ENCODE results near the gene CYP4F12. TPM values are rescaled to one million over a fixed set of nuclear protein-coding genes. Genes with fewer than 3 reads are reported as not detected.
"Not testable (repeated sequence)": the region's sequence is repeated elsewhere in the genome, so short reads cannot be mapped to it uniquely, and the experiment has no call there.

Gene CYP4F12
- total RNA-seq, 1 experiment from 2014 or later, result 1.7 TPM

DNA sequence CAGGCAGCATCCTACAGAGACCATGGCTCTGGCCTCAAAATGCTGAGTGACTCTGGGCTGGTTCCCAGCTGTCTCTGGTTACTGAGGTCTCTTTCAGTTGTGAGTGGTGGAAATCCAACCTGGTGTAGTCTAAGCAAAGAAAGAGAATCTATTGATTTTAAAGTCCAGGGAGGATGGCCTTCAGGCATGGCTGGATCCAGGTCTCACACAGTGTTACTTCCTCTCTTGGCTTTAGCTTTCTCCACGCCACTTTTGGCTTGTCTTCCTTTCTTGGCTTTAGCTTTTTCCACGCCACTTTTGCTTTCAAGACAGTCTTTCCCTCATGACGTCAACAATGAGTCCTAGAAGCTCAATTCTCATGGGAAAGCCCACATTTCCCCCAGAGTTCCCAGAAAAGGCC is 28.1 kb upstream of the CYP4F12 start:
- ChIA-PET CTCF (no interaction called here), POLR2A (no interaction called here)
- Histone ChIP-seq H3K4me1 (ENCODE audit: control insufficient read depth, insufficient read depth, low read length) (no peaks in the 10 kb centered on the region), H3K27ac (ENCODE audit: low read length) (no peak overlapping the region), H3K27me3 (ENCODE audit: control insufficient read depth, insufficient read depth, low read length) (no peaks in the 10 kb centered on the region), H3K9me3 (ENCODE audit: control insufficient read depth, insufficient read depth, low read depth, low read length) (no peaks in the 10 kb centered on the region), H3K4me3 (ENCODE audit: low read depth in 2 of 2, low read length in 2 of 2) (no peak overlapping the region), H3K36me3 (ENCODE audit: control insufficient read depth, insufficient read depth, low read length) (no peaks in the 10 kb centered on the region)
- no peak for ATAC-seq
- in situ Hi-C loops (cut with HindIII; ENCODE audit: low pct_unique_long_range_greater_than_20kb, low sequenced_read_pairs), result no loop called here
- no TSS peak for BruUV-seq (replicated peaks)
- intact Hi-C loops (cut with micrococcal nuclease; ENCODE audit: unreplicated experiment), result no loop called here
- DNase-seq (ENCODE audit: low read depth, low spot score), result no peak
- TF ChIP-seq SIN3A (IDR thresholded peaks at IDR 0.05; ENCODE audit: borderline replicate concordance, insufficient read depth, low read depth, low read length) (no peak), POLR2AphosphoS5 (IDR thresholded peaks at IDR 0.05; ENCODE audit: low read depth, low read length) (no peak), TCF7L2 (IDR thresholded peaks at IDR 0.05; ENCODE audit: low read depth, low read length) (no peak)
- TF ChIP-seq, protein P1, sequence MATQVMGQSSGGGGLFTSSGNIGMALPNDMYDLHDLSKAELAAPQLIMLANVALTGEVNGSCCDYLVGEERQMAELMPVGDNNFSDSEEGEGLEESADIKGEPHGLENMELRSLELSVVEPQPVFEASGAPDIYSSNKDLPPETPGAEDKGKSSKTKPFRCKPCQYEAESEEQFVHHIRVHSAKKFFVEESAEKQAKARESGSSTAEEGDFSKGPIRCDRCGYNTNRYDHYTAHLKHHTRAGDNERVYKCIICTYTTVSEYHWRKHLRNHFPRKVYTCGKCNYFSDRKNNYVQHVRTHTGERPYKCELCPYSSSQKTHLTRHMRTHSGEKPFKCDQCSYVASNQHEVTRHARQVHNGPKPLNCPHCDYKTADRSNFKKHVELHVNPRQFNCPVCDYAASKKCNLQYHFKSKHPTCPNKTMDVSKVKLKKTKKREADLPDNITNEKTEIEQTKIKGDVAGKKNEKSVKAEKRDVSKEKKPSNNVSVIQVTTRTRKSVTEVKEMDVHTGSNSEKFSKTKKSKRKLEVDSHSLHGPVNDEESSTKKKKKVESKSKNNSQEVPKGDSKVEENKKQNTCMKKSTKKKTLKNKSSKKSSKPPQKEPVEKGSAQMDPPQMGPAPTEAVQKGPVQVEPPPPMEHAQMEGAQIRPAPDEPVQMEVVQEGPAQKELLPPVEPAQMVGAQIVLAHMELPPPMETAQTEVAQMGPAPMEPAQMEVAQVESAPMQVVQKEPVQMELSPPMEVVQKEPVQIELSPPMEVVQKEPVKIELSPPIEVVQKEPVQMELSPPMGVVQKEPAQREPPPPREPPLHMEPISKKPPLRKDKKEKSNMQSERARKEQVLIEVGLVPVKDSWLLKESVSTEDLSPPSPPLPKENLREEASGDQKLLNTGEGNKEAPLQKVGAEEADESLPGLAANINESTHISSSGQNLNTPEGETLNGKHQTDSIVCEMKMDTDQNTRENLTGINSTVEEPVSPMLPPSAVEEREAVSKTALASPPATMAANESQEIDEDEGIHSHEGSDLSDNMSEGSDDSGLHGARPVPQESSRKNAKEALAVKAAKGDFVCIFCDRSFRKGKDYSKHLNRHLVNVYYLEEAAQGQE (IDR thresholded peaks at IDR 0.05; ENCODE audit: insufficient read depth in 1 of 2, low read depth in 2 of 2, low read length in 1 of 2), result no peak
- TF ChIP-seq, protein P2, sequence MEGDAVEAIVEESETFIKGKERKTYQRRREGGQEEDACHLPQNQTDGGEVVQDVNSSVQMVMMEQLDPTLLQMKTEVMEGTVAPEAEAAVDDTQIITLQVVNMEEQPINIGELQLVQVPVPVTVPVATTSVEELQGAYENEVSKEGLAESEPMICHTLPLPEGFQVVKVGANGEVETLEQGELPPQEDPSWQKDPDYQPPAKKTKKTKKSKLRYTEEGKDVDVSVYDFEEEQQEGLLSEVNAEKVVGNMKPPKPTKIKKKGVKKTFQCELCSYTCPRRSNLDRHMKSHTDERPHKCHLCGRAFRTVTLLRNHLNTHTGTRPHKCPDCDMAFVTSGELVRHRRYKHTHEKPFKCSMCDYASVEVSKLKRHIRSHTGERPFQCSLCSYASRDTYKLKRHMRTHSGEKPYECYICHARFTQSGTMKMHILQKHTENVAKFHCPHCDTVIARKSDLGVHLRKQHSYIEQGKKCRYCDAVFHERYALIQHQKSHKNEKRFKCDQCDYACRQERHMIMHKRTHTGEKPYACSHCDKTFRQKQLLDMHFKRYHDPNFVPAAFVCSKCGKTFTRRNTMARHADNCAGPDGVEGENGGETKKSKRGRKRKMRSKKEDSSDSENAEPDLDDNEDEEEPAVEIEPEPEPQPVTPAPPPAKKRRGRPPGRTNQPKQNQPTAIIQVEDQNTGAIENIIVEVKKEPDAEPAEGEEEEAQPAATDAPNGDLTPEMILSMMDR (IDR thresholded peaks at IDR 0.05), result no peak

GRCh38 chr19:15649526-15649925 is 23.4 kb upstream of the CYP4F12 start:
- DNase-seq (ENCODE audit: low read depth, low spot score) (no peak), ATAC-seq (no peak)
- H3K9me3 ChIP-seq (ENCODE audit: control insufficient read depth, insufficient read depth, low read depth, low read length), result no peaks in the 10 kb centered on the region
- TF ChIP-seq, protein P2 (IDR thresholded peaks at IDR 0.05), result no peak
- TF ChIP-seq TCF7L2 (IDR thresholded peaks at IDR 0.05; ENCODE audit: low read depth, low read length) (no peak), POLR2AphosphoS5 (IDR thresholded peaks at IDR 0.05; ENCODE audit: low read depth, low read length) (no peak), SIN3A (IDR thresholded peaks at IDR 0.05; ENCODE audit: borderline replicate concordance, insufficient read depth, low read depth, low read length) (no peak)
- TF ChIP-seq, protein P1 (IDR thresholded peaks at IDR 0.05; ENCODE audit: insufficient read depth in 1 of 2, low read depth in 2 of 2, low read length in 1 of 2), result no peak
- BruUV-seq (replicated peaks), result no TSS peak
- no peaks in the 10 kb centered on the region for H3K36me3 ChIP-seq (ENCODE audit: control insufficient read depth, insufficient read depth, low read length)
- H3K4me3 ChIP-seq (ENCODE audit: low read depth in 2 of 2, low read length in 2 of 2), result no peak overlapping the region
- ChIA-PET CTCF (interaction anchor here (0.6 kb wide), 1 partner anchor 147 kb away, joined by 7 read pairs; no protein-coding TSS in a partner anchor), POLR2A (no interaction called here)
- no peaks in the 10 kb centered on the region for H3K4me1 ChIP-seq (ENCODE audit: control insufficient read depth, insufficient read depth, low read length)
- H3K27ac ChIP-seq (ENCODE audit: low read length), result no peak overlapping the region
- H3K27me3 ChIP-seq (ENCODE audit: control insufficient read depth, insufficient read depth, low read length), result peaks cover 2% of the 10 kb centered on the region; the same call in 1 of the 2 replicates
- in situ Hi-C loops (cut with HindIII; ENCODE audit: low pct_unique_long_range_greater_than_20kb, low sequenced_read_pairs) (no loop called here), intact Hi-C loops (cut with micrococcal nuclease; ENCODE audit: unreplicated experiment) (no loop called here)

DNA sequence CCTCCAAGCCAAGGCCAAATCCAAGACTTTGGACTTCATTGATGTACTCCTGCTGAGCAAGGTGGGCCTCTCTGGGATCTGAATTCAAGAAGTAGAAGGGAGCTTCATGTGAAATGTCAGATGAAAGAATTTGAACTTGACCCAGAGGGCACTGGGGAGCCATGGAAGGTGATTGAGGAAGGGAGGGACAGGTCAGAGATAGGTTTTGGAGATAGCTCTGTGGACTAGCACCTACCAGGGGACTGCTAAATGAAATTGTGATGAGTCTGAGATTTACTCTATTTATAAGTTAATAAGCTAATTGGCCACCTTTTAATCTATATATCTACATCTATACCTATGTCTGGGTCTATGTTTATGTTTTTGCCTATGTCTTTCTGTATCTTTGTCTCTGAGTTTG is 22.8 kb upstream of the CYP4F12 start:
- H3K4me1 ChIP-seq (ENCODE audit: control insufficient read depth, insufficient read depth, low read length); H3K36me3 ChIP-seq (ENCODE audit: control insufficient read depth, insufficient read depth, low read length); H3K4me3 ChIP-seq (ENCODE audit: low read depth in 2 of 2, low read length in 2 of 2); POLR2A ChIA-PET; in situ Hi-C loops (cut with HindIII; ENCODE audit: low pct_unique_long_range_greater_than_20kb, low sequenced_read_pairs); H3K27me3 ChIP-seq (ENCODE audit: control insufficient read depth, insufficient read depth, low read length); intact Hi-C loops (cut with micrococcal nuclease; ENCODE audit: unreplicated experiment); DNase-seq (ENCODE audit: low read depth, low spot score); H3K9me3 ChIP-seq (ENCODE audit: control insufficient read depth, insufficient read depth, low read depth, low read length); H3K27ac ChIP-seq (ENCODE audit: low read length); ATAC-seq; BruUV-seq (replicated peaks): not testable (repeated sequence)
- CTCF ChIA-PET, result interaction anchor here (0.6 kb wide), 1 partner anchor 148 kb away, joined by 7 read pairs; no protein-coding TSS in a partner anchor
